Testis (tissue), 2 donors: Measurements from ENCODE around the gene SNAP25.

ENCODE experiments used
- POLR2A ChIP-seq: fragments of 450-650 bp; IDR thresholded peaks from one replicate; pipeline ENCODE4 v1.6.1; 2017; ENCODE audit warnings: antibody characterized with exemption, mild to moderate bottlenecking, moderate library complexity
- TF ChIP-seq, protein P1 (sequence below), 3 experiments: fragments of 450-650 bp in 2 of 3; fragments of 200-600 bp in 1 of 3; sonication (generic) in 1 of 3; IDR thresholded peaks; one replicate each; pipeline ENCODE4 v1.5.1; 2016 to 2019; ENCODE audit warnings: antibody characterized with exemption in 3 of 3, mild to moderate bottlenecking in 2 of 3, moderate library complexity in 1 of 3

- no peak for TF ChIP-seq POLR2A
- TF ChIP-seq, protein P1, sequence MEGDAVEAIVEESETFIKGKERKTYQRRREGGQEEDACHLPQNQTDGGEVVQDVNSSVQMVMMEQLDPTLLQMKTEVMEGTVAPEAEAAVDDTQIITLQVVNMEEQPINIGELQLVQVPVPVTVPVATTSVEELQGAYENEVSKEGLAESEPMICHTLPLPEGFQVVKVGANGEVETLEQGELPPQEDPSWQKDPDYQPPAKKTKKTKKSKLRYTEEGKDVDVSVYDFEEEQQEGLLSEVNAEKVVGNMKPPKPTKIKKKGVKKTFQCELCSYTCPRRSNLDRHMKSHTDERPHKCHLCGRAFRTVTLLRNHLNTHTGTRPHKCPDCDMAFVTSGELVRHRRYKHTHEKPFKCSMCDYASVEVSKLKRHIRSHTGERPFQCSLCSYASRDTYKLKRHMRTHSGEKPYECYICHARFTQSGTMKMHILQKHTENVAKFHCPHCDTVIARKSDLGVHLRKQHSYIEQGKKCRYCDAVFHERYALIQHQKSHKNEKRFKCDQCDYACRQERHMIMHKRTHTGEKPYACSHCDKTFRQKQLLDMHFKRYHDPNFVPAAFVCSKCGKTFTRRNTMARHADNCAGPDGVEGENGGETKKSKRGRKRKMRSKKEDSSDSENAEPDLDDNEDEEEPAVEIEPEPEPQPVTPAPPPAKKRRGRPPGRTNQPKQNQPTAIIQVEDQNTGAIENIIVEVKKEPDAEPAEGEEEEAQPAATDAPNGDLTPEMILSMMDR (IDR thresholded peaks at IDR 0.05), result no peak
These were observed 73.1 kb downstream of the SNAP25 start for GRCh38 chr20:10291568-10292248.
